Calu3 (cell line): ENCODE results near the gene COP1. TPM values are rescaled to one million over a fixed set of nuclear protein-coding genes. Genes with fewer than 3 reads are reported as not detected.

Experiments
- BruUV-seq: library from RNA; stranded (reverse); fragments of 400-500 nt; replicated peaks from 2 replicates; lab custom pipeline; 2021; lab: Mats Ljungman, UMichigan
- CTCF ChIA-PET: fragments of 300-600 bp; sonication (Branson Sonifier 250); formaldehyde crosslinking; loops from one replicate; lab custom pipeline; 2022; ENCODE audit warnings: antibody characterized with exemption; lab: Charles Lee
- DNase-seq: peaks from one replicate; pipeline ENCODE4 v3.0.0; 2022
- H3K27ac Mint-ChIP-seq: one replicate; pipeline ENCODE4 v1.8.0; 2022; ENCODE audit warnings: mixed read lengths; ENCODE audit not compliant: unreplicated experiment
- H3K27me3 Mint-ChIP-seq: one replicate; pipeline ENCODE4 v1.8.0; 2022; ENCODE audit warnings: mixed read lengths; ENCODE audit not compliant: unreplicated experiment
- H3K36me3 Mint-ChIP-seq: one replicate; pipeline ENCODE4 v1.8.0; 2022; ENCODE audit warnings: mild to moderate bottlenecking, moderate library complexity, mixed read lengths; ENCODE audit not compliant: insufficient read depth, unreplicated experiment
- H3K4me1 Mint-ChIP-seq: one replicate; pipeline ENCODE4 v1.8.0; 2022; ENCODE audit warnings: mild to moderate bottlenecking, low read depth, mixed read lengths; ENCODE audit not compliant: unreplicated experiment
- H3K4me3 Mint-ChIP-seq: one replicate; pipeline ENCODE4 v1.8.0; 2022; ENCODE audit warnings: mild to moderate bottlenecking, low read depth, moderate library complexity, mixed read lengths; ENCODE audit not compliant: unreplicated experiment
- H3K9me3 Mint-ChIP-seq: one replicate; pipeline ENCODE4 v1.8.0; 2022; ENCODE audit warnings: low read depth, mixed read lengths; ENCODE audit not compliant: unreplicated experiment
- intact Hi-C: fragments of 100-400 bp; cut with micrococcal nuclease; formaldehyde crosslinking; loops from one replicate; pipeline ENCODE4 v1.10.0; 2022; ENCODE audit not compliant: unreplicated experiment
- total RNA-seq: library from RNA; stranded (reverse); gene quantifications from 2 replicates; pipeline ENCODE4 v1.2.3, GENCODE V29; 2022
- TF ChIP-seq, protein P1 (sequence below): fragments of 200-600 bp; IDR thresholded peaks from one replicate; pipeline ENCODE4 v1.8.0; 2022; ENCODE audit warnings: antibody characterized with exemption; ENCODE audit not compliant: unreplicated experiment

The COP1 gene
- total RNA-seq, 1 experiment from 2014 or later, result 45.5 TPM

DNA sequence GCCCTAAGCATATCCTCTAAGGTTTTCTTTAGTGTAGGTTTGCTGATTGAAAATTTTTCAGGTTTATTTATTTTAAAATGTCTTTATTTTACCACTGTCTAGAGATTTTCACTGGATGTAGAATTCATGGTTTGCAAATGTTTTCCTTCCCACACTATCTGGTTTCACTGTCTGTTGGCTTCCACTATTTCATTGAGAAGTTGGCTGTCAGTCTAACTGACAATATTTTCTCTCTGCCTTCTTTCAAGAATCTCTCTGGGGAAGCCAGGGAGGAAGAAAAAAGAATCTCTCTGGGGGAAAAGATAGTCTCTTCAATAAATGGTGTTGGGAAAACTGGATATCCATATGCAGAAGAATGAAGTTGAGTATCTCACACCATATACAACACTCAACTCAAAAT is 226.0 kb downstream of the COP1 start:
- no peaks in the 10 kb centered on the region for H3K27me3 Mint-ChIP-seq
- peaks cover 18% of the 10 kb centered on the region for H3K9me3 Mint-ChIP-seq
- no TSS peak for BruUV-seq
- intact Hi-C loops, result no loop called here
- TF ChIP-seq, protein P1, sequence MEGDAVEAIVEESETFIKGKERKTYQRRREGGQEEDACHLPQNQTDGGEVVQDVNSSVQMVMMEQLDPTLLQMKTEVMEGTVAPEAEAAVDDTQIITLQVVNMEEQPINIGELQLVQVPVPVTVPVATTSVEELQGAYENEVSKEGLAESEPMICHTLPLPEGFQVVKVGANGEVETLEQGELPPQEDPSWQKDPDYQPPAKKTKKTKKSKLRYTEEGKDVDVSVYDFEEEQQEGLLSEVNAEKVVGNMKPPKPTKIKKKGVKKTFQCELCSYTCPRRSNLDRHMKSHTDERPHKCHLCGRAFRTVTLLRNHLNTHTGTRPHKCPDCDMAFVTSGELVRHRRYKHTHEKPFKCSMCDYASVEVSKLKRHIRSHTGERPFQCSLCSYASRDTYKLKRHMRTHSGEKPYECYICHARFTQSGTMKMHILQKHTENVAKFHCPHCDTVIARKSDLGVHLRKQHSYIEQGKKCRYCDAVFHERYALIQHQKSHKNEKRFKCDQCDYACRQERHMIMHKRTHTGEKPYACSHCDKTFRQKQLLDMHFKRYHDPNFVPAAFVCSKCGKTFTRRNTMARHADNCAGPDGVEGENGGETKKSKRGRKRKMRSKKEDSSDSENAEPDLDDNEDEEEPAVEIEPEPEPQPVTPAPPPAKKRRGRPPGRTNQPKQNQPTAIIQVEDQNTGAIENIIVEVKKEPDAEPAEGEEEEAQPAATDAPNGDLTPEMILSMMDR, result no peak
- no peak overlapping the region for H3K4me3 Mint-ChIP-seq
- peaks cover 14% of the 10 kb centered on the region for H3K4me1 Mint-ChIP-seq
- H3K36me3 Mint-ChIP-seq, result peaks cover 21% of the 10 kb centered on the region
- H3K27ac Mint-ChIP-seq, result no peak overlapping the region
- DNase-seq, result no peak
- CTCF ChIA-PET, result no interaction called here

DNA sequence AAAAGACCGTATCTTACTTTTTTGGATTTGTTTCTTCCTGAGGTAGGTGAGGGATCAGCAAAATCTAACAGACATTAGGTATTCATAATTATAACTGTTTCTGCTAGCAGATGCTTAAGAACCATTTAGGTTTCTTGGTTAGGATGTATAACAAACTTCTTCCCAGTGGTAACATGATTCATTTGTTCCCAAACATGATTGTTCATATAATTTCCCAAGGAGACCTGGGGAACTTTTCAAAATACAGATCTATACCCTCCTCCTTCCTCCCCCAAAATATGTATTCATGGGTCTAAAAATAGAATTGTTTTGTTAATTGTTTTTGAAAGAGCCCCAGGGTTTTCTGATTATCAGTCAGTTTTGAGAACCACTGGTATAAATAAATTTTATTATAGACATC is 228.2 kb downstream of the COP1 start:
- BruUV-seq, result no TSS peak
- CTCF ChIA-PET, result no interaction called here
- TF ChIP-seq, protein P1, result no peak
- H3K27me3 Mint-ChIP-seq, result no peaks in the 10 kb centered on the region
- DNase-seq, result no peak
- H3K9me3 Mint-ChIP-seq, result peaks cover 18% of the 10 kb centered on the region
- no peak overlapping the region for H3K27ac Mint-ChIP-seq
- intact Hi-C loops, result no loop called here
- no peak overlapping the region for H3K4me3 Mint-ChIP-seq
- H3K36me3 Mint-ChIP-seq, result peaks cover 9% of the 10 kb centered on the region
- no peaks in the 10 kb centered on the region for H3K4me1 Mint-ChIP-seq

- peaks cover 15% of the 10 kb centered on the region for H3K9me3 Mint-ChIP-seq
- peaks cover 4% of the 10 kb centered on the region for H3K36me3 Mint-ChIP-seq
- no peaks in the 10 kb centered on the region for H3K27me3 Mint-ChIP-seq
- no peak overlapping the region for H3K4me3 Mint-ChIP-seq
- BruUV-seq, result no TSS peak
- no peaks in the 10 kb centered on the region for H3K4me1 Mint-ChIP-seq
- intact Hi-C loops, result no loop called here
- TF ChIP-seq, protein P1, result no peak
- DNase-seq, result no peak
- CTCF ChIA-PET, result no interaction called here
- no peak overlapping the region for H3K27ac Mint-ChIP-seq
These were observed 228.6 kb downstream of the COP1 start for GRCh38 chr1:175978476-175978875.

GRCh38 chr1:175976865-175977642 is 230.0 kb downstream of the COP1 start:
- H3K36me3 Mint-ChIP-seq, result no peaks in the 10 kb centered on the region
- TF ChIP-seq, protein P1, result no peak
- no TSS peak for BruUV-seq
- intact Hi-C loops, result no loop called here
- no peak overlapping the region for H3K4me3 Mint-ChIP-seq
- H3K4me1 Mint-ChIP-seq, result no peaks in the 10 kb centered on the region
- H3K9me3 Mint-ChIP-seq, result peaks cover 9% of the 10 kb centered on the region
- no peak overlapping the region for H3K27ac Mint-ChIP-seq
- no peaks in the 10 kb centered on the region for H3K27me3 Mint-ChIP-seq
- DNase-seq, result no peak
- CTCF ChIA-PET, result no interaction called here
